ENCODE results near the gene SGK2. TPM values are rescaled to one million over a fixed set of nuclear protein-coding genes. Genes with fewer than 3 reads are reported as not detected.
A peak's percentile ranks its signal among the peaks of the same experiment; 100 is the strongest.

The SGK2 gene
- total and polyA plus RNA-seq, 2 of the 13 experiments (the other 11 are each of a cell fraction or from before 2014, with no cell fraction given), result 6.2 to 29.4 TPM

DNA sequence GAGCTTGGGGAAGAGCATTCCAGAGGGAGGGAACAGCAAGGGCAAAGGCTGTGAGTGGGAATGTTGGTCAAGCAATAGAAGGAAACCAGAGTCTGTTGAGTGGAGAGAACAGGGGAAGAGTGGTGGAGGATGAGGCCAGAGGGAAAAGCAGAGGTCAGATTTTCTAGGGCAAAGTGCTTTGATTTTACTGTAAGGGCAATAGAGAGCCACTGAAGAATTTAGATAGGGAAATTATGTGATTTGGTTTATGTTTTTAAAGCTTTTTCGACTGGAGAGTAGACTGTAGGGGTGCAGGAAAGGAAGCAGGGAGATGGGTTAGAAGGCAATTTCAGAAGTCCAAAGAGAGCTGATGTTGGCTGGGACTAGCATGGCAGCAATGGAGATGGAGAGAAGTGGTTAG, 46.9 kb upstream of the SGK2 start:
- Histone ChIP-seq H3K79me2 (ENCODE audit: insufficient read depth, low read length) (peaks cover 3% of the 10 kb centered on the region), H3K27me3 (ENCODE audit: control insufficient read depth in 1 of 2, insufficient read depth in 2 of 2, low read length in 2 of 2) (peaks cover under 1 to 4% of the 10 kb centered on the region in 2 experiments; a peak in 3 of 5 replicates), H3K4me1 (ENCODE audit: insufficient read depth, low read length) (peaks cover 42% of the 10 kb centered on the region), H3K9ac (ENCODE audit: insufficient read depth, low read depth, low read length) (no peak overlapping the region), H3K9me3 (ENCODE audit: low read length) (no peaks in the 10 kb centered on the region), H3K4me2 (ENCODE audit: low read depth, low read length) (no peak overlapping the region), H3K4me3 (replicated peaks in 1 of 3; ENCODE audit: insufficient read depth in 1 of 3, low read depth in 2 of 3, low read length in 3 of 3) (no peak overlapping the region), H3K27ac (ENCODE audit: extremely low read length, insufficient read depth, low read length) (no peak overlapping the region), H3K36me3 (replicated peaks in 1 of 2; ENCODE audit: control insufficient read depth in 1 of 2, insufficient read depth in 2 of 2, low read length in 2 of 2) (no peaks in the 10 kb centered on the region), H4K20me1 (ENCODE audit: insufficient read depth, low read length) (no peaks in the 10 kb centered on the region), H2AFZ (ENCODE audit: low read length) (no peak overlapping the region)
- no peak for FAIRE-seq
- intact Hi-C loops (cut with micrococcal nuclease; ENCODE audit: unreplicated experiment), result no loop called here
- TF ChIP-seq TSC22D2 (CRISPR knock-in tag; IDR thresholded peaks at IDR 0.05; ENCODE audit: borderline replicate concordance) (no peak), ZSCAN9 (CRISPR knock-in tag; IDR thresholded peaks at IDR 0.05; ENCODE audit: borderline replicate concordance) (no peak), ZNF432 (CRISPR knock-in tag; IDR thresholded peaks at IDR 0.05; ENCODE audit: borderline replicate concordance) (no peak)
- ATAC-seq, result no peak
- CTCF ChIA-PET (ENCODE audit: low intra/inter-chr PET ratio, low total read pairs), result no interaction called here
- no peak for DNase-seq (ENCODE audit: low spot score)
- no TSS peak for BruUV-seq (replicated peaks)
- in situ Hi-C loops (cut with HindIII; ENCODE audit: extremely low pct_ligation_motif_present, low pct_unique_long_range_greater_than_20kb), result no loop called here
- POLR2A ChIA-PET, result no interaction called here
- WGBS (ENCODE audit: low lambda C conversion rate), result 26% methylated on average over 1 of the region's 1 CpG

DNA sequence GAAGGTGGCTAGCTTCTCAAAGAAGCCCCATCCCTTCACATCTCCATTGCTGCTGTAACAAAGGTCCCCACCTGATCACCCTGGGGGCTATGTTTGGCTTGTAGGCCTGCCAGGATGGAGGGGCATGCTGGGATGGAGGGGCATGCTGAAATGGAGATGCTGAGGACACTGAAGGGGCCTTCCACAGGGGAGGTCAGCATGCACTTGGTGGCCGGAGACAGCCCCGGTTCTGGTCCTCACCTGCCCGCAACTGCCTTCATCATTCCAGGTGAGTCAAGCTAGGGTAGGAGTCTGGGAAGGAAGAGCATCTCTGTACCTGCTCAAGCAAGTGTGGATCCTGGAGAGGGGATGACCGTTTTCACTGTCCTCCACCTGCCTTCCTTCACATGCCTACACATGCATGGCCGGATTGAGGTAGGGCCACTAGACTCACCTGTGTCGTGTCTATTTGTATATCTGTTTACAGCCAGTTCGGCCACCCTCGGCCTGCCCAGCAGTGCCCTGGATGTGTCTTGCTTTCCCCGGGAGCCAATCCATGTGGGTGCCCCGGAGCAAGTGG, 45.4 kb upstream of the SGK2 start:
- Histone ChIP-seq H3K79me2 (ENCODE audit: insufficient read depth, low read length) (peaks cover 3% of the 10 kb centered on the region), H2AFZ (ENCODE audit: low read length) (no peak overlapping the region), H3K27ac (ENCODE audit: extremely low read length, insufficient read depth, low read length) (peak overlapping the region; percentile 48), H3K9me3 (ENCODE audit: low read length) (no peaks in the 10 kb centered on the region), H3K4me2 (ENCODE audit: low read depth, low read length) (peak overlapping the region; percentile 97), H3K4me1 (ENCODE audit: insufficient read depth, low read length) (peaks cover 29% of the 10 kb centered on the region), H3K9ac (ENCODE audit: insufficient read depth, low read depth, low read length) (peak overlapping the region; percentile 70), H3K4me3 (replicated peaks in 1 of 3; ENCODE audit: insufficient read depth in 1 of 3, low read depth in 2 of 3, low read length in 3 of 3) (peak overlapping the region; percentile 63 to 81 (median 70); a peak in 5 of 6 replicates), H3K27me3 (ENCODE audit: control insufficient read depth in 1 of 2, insufficient read depth in 2 of 2, low read length in 2 of 2) (no peaks in the 10 kb centered on the region), H4K20me1 (ENCODE audit: insufficient read depth, low read length) (no peaks in the 10 kb centered on the region), H3K36me3 (replicated peaks in 1 of 2; ENCODE audit: control insufficient read depth in 1 of 2, insufficient read depth in 2 of 2, low read length in 2 of 2) (peaks cover 0 to 4% of the 10 kb centered on the region in 2 experiments; a peak in 2 of 5 replicates)
- ATAC-seq (peak; percentile 21), FAIRE-seq (no peak), DNase-seq (ENCODE audit: low spot score) (no peak)
- 38% methylated on average over 10 of the region's 10 CpGs for WGBS (ENCODE audit: low lambda C conversion rate)
- in situ Hi-C loops (cut with HindIII; ENCODE audit: extremely low pct_ligation_motif_present, low pct_unique_long_range_greater_than_20kb) (no loop called here), intact Hi-C loops (cut with micrococcal nuclease; ENCODE audit: unreplicated experiment) (no loop called here)
- ChIA-PET POLR2A (interaction anchor here (0.7 to 3.7 kb wide), 11 partner anchors 8 to 178 kb away, joined by 3 to 77 read pairs (median 9); partner anchors contain the start of genes IFT52, SGK2 and SRSF6), CTCF (ENCODE audit: low intra/inter-chr PET ratio, low total read pairs) (no interaction called here)
- BruUV-seq (replicated peaks), result TSS peak; percentile 84
- TF ChIP-seq KMT2A (CRISPR knock-in tag; IDR thresholded peaks at IDR 0.05), result 0 out of 2 replicates have a peak, but pooled peaks have one; percentile 62
- TF ChIP-seq, protein P1, sequence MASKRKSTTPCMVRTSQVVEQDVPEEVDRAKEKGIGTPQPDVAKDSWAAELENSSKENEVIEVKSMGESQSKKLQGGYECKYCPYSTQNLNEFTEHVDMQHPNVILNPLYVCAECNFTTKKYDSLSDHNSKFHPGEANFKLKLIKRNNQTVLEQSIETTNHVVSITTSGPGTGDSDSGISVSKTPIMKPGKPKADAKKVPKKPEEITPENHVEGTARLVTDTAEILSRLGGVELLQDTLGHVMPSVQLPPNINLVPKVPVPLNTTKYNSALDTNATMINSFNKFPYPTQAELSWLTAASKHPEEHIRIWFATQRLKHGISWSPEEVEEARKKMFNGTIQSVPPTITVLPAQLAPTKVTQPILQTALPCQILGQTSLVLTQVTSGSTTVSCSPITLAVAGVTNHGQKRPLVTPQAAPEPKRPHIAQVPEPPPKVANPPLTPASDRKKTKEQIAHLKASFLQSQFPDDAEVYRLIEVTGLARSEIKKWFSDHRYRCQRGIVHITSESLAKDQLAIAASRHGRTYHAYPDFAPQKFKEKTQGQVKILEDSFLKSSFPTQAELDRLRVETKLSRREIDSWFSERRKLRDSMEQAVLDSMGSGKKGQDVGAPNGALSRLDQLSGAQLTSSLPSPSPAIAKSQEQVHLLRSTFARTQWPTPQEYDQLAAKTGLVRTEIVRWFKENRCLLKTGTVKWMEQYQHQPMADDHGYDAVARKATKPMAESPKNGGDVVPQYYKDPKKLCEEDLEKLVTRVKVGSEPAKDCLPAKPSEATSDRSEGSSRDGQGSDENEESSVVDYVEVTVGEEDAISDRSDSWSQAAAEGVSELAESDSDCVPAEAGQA (IDR thresholded peaks at IDR 0.05; ENCODE audit: low read depth), result no peak
- TF ChIP-seq, protein P1 (CRISPR knock-in tag; IDR thresholded peaks at IDR 0.05; ENCODE audit: borderline replicate concordance), result no peak
- TF ChIP-seq BHLHE40 (IDR thresholded peaks at IDR 0.05; ENCODE audit: low read length), result no peak
- no peak for TF ChIP-seq ZFY (CRISPR knock-in tag; IDR thresholded peaks at IDR 0.05)
- TF ChIP-seq ZNF10 (CRISPR knock-in tag; IDR thresholded peaks at IDR 0.05; ENCODE audit: borderline replicate concordance, low read depth), result 0 out of 2 replicates have a peak, but pooled peaks have one; percentile 53

Data from HepG2 (cell line).